ENCODE data around the gene TRIM65.

- TF ChIP-seq CTCF (IDR thresholded peaks at IDR 0.05) (no peak), ZFX (IDR thresholded peaks at IDR 0.05; ENCODE audit: borderline replicate concordance) (no peak)
Observed at GRCh38 chr17:75845933-75846691, 50.6 kb downstream of the TRIM65 start.

Measured in 22Rv1 (cell line).